K562 (cell line): ENCODE data around the gene NTRK1. TPM values are rescaled to one million over a fixed set of nuclear protein-coding genes. Genes with fewer than 3 reads are reported as not detected.

Source experiments
- C11orf30 ChIP-seq: fragments of 450-650 bp; IDR thresholded peaks from 2 replicates; pipeline ENCODE4 v1.6.1; 2016; ENCODE audit warnings: low read depth, mild to moderate bottlenecking
- KLF16 ChIP-seq: IDR thresholded peaks from 2 replicates; pipeline ENCODE4 v1.6.1; 2016; ENCODE audit warnings: antibody characterized with exemption
- MCM5 ChIP-seq: fragments of 450-650 bp; IDR thresholded peaks from 2 replicates; pipeline ENCODE4 v1.6.1; 2016; ENCODE audit warnings: low read depth
- OTX1 ChIP-seq: fragments of 450-650 bp; formaldehyde crosslinking; IDR thresholded peaks from 2 replicates; pipeline ENCODE4 v1.4.0; 2022; ENCODE audit warnings: mild to moderate bottlenecking
- RBM25 ChIP-seq: fragments of 200-400 bp; formaldehyde crosslinking; IDR thresholded peaks from 2 replicates; pipeline ENCODE4 v1.6.1; 2018; ENCODE audit warnings: low read length, low read depth, moderate library complexity; ENCODE audit not compliant: severe bottlenecking
- RFX5 ChIP-seq: IDR thresholded peaks from 2 replicates; pipeline ENCODE4 v1.6.1; 2011; ENCODE audit warnings: low read depth, mild to moderate bottlenecking, improper control_type of control experiment, low read length
- ZNF253 ChIP-seq: fragments of 250-450 bp; sonication (Bioruptor Pico); conservative IDR thresholded peaks from 2 replicates; pipeline ENCODE4 v1.6.1; 2021; ENCODE audit warnings: mild to moderate bottlenecking
- ZNF316 ChIP-seq: fragments of 450-650 bp; IDR thresholded peaks from 2 replicates; pipeline ENCODE4 v1.6.1; 2016
- ZNF778 ChIP-seq: fragments of 450-650 bp; formaldehyde crosslinking; IDR thresholded peaks from 2 replicates; pipeline ENCODE4 v1.4.0; 2020; ENCODE audit warnings: mild to moderate bottlenecking, moderate library complexity
- ZSCAN32 ChIP-seq: fragments of 450-650 bp; formaldehyde crosslinking; IDR thresholded peaks from 2 replicates; pipeline ENCODE4 v1.4.0; 2020; ENCODE audit warnings: mild to moderate bottlenecking, moderate library complexity
- polyA plus RNA-seq, 8 experiments: library from polyadenylated mRNA; depleted of rRNA in 4 of 8; stranded (reverse) in 5 of 8; unstranded in 3 of 8; fragments of >200 nt; fragmentation: Nextera tagmentation in 2 of 8; fragmentation: Illumina TruSeq in 1 of 8; extraction: Ambion mirVana in 2 of 8; extraction: Trizol in 1 of 8; gene quantifications; 2 replicates each; pipeline versions ENCODE4 v1.2.1 to v1.2.3, GENCODE V29; 2011 to 2014; ENCODE audit warnings: inconsistent platforms in 1 of 8, missing spikeins in 1 of 8
- total RNA-seq, 7 experiments: library from RNA; depleted of rRNA in 6 of 7; stranded (reverse); fragments of >200 nt in 6 of 7; fragmentation: Illumina TruSeq in 2 of 7; extraction: Trizol in 2 of 7; gene quantifications; 2 replicates each; pipeline versions ENCODE4 v1.2.1 to v1.2.3, GENCODE V29; 2011 to 2021; ENCODE audit warnings: low replicate concordance in 1 of 7
- TF ChIP-seq, protein P1 (sequence below): fragments of 450-650 bp; IDR thresholded peaks from 2 replicates; pipeline ENCODE4 v1.7.1; 2018; ENCODE audit warnings: mild to moderate bottlenecking, low read depth; ENCODE audit not compliant: partially characterized antibody
- TF ChIP-seq, protein P2 (sequence below): fragments of 450-650 bp; formaldehyde crosslinking; IDR thresholded peaks from 2 replicates; pipeline ENCODE4 v1.4.0; 2020; ENCODE audit warnings: mild to moderate bottlenecking
- TF ChIP-seq, protein P3 (sequence below): fragments of 250-450 bp; sonication (Bioruptor Pico); IDR thresholded peaks from 2 replicates; pipeline ENCODE4 v1.8.0; 2022; ENCODE audit warnings: moderate library complexity, mild to moderate bottlenecking, inconsistent platforms
- TF ChIP-seq, protein P4 (sequence below): fragments of 450-650 bp; formaldehyde crosslinking; conservative IDR thresholded peaks from 2 replicates; pipeline ENCODE4 v1.4.0; 2022; ENCODE audit warnings: mild to moderate bottlenecking, missing genetic modification characterization
- TF ChIP-seq, protein P5 (sequence below): fragments of 450-650 bp; IDR thresholded peaks from 2 replicates; pipeline ENCODE4 v1.6.1; 2016; ENCODE audit warnings: low read depth

Gene NTRK1
- total and polyA plus RNA-seq, 9 of the 15 experiments (the other 6 are each of a cell fraction or from before 2014, with no cell fraction given) = 0.46 to 30.0 (median 7.9) TPM

DNA sequence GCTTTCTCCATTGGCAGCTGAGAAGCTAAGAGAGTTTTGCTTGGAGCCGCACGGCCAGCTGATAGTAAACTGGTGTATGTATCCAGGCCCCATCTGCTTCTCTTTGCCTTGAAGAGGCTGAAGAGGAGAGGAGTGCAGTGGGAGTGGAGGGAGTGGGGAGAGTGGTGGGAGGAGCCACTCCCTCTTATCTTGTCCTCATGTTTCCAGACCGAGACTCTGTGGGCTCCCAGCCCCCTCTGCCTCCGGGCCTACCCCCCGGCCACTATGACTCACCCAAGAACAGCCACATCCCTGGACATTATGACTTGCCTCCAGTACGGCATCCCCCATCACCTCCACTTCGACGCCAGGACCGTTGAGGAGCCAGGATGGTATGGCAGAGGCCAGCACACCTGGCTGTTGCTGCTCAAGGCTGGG lies 53.8 kb downstream of the NTRK1 start (continued):
- TF ChIP-seq, protein P1, sequence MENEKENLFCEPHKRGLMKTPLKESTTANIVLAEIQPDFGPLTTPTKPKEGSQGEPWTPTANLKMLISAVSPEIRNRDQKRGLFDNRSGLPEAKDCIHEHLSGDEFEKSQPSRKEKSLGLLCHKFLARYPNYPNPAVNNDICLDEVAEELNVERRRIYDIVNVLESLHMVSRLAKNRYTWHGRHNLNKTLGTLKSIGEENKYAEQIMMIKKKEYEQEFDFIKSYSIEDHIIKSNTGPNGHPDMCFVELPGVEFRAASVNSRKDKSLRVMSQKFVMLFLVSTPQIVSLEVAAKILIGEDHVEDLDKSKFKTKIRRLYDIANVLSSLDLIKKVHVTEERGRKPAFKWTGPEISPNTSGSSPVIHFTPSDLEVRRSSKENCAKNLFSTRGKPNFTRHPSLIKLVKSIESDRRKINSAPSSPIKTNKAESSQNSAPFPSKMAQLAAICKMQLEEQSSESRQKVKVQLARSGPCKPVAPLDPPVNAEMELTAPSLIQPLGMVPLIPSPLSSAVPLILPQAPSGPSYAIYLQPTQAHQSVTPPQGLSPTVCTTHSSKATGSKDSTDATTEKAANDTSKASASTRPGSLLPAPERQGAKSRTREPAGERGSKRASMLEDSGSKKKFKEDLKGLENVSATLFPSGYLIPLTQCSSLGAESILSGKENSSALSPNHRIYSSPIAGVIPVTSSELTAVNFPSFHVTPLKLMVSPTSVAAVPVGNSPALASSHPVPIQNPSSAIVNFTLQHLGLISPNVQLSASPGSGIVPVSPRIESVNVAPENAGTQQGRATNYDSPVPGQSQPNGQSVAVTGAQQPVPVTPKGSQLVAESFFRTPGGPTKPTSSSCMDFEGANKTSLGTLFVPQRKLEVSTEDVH = no peak
- TF ChIP-seq ZNF316 (no peak), OTX1 (no peak), KLF16 (0 out of 2 replicates have a peak, but pooled peaks have one; percentile 46), ZNF778 (no peak), RFX5 (no peak), C11orf30 (no peak), ZNF253 (no peak), ZSCAN32 (CRISPR knock-in tag) (no peak), RBM25 (no peak), MCM5 (no peak)
- TF ChIP-seq, protein P2, sequence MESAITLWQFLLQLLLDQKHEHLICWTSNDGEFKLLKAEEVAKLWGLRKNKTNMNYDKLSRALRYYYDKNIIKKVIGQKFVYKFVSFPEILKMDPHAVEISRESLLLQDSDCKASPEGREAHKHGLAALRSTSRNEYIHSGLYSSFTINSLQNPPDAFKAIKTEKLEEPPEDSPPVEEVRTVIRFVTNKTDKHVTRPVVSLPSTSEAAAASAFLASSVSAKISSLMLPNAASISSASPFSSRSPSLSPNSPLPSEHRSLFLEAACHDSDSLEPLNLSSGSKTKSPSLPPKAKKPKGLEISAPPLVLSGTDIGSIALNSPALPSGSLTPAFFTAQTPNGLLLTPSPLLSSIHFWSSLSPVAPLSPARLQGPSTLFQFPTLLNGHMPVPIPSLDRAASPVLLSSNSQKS (CRISPR knock-in tag) = no peak
- TF ChIP-seq, protein P3, sequence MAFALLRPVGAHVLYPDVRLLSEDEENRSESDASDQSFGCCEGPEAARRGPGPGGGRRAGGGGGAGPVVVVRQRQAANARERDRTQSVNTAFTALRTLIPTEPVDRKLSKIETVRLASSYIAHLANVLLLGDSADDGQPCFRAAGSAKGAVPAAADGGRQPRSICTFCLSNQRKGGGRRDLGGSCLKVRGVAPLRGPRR = no peak
- TF ChIP-seq, protein P4, sequence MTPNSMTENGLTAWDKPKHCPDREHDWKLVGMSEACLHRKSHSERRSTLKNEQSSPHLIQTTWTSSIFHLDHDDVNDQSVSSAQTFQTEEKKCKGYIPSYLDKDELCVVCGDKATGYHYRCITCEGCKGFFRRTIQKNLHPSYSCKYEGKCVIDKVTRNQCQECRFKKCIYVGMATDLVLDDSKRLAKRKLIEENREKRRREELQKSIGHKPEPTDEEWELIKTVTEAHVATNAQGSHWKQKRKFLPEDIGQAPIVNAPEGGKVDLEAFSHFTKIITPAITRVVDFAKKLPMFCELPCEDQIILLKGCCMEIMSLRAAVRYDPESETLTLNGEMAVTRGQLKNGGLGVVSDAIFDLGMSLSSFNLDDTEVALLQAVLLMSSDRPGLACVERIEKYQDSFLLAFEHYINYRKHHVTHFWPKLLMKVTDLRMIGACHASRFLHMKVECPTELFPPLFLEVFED (CRISPR knock-in tag) = no peak
- TF ChIP-seq, protein P5, sequence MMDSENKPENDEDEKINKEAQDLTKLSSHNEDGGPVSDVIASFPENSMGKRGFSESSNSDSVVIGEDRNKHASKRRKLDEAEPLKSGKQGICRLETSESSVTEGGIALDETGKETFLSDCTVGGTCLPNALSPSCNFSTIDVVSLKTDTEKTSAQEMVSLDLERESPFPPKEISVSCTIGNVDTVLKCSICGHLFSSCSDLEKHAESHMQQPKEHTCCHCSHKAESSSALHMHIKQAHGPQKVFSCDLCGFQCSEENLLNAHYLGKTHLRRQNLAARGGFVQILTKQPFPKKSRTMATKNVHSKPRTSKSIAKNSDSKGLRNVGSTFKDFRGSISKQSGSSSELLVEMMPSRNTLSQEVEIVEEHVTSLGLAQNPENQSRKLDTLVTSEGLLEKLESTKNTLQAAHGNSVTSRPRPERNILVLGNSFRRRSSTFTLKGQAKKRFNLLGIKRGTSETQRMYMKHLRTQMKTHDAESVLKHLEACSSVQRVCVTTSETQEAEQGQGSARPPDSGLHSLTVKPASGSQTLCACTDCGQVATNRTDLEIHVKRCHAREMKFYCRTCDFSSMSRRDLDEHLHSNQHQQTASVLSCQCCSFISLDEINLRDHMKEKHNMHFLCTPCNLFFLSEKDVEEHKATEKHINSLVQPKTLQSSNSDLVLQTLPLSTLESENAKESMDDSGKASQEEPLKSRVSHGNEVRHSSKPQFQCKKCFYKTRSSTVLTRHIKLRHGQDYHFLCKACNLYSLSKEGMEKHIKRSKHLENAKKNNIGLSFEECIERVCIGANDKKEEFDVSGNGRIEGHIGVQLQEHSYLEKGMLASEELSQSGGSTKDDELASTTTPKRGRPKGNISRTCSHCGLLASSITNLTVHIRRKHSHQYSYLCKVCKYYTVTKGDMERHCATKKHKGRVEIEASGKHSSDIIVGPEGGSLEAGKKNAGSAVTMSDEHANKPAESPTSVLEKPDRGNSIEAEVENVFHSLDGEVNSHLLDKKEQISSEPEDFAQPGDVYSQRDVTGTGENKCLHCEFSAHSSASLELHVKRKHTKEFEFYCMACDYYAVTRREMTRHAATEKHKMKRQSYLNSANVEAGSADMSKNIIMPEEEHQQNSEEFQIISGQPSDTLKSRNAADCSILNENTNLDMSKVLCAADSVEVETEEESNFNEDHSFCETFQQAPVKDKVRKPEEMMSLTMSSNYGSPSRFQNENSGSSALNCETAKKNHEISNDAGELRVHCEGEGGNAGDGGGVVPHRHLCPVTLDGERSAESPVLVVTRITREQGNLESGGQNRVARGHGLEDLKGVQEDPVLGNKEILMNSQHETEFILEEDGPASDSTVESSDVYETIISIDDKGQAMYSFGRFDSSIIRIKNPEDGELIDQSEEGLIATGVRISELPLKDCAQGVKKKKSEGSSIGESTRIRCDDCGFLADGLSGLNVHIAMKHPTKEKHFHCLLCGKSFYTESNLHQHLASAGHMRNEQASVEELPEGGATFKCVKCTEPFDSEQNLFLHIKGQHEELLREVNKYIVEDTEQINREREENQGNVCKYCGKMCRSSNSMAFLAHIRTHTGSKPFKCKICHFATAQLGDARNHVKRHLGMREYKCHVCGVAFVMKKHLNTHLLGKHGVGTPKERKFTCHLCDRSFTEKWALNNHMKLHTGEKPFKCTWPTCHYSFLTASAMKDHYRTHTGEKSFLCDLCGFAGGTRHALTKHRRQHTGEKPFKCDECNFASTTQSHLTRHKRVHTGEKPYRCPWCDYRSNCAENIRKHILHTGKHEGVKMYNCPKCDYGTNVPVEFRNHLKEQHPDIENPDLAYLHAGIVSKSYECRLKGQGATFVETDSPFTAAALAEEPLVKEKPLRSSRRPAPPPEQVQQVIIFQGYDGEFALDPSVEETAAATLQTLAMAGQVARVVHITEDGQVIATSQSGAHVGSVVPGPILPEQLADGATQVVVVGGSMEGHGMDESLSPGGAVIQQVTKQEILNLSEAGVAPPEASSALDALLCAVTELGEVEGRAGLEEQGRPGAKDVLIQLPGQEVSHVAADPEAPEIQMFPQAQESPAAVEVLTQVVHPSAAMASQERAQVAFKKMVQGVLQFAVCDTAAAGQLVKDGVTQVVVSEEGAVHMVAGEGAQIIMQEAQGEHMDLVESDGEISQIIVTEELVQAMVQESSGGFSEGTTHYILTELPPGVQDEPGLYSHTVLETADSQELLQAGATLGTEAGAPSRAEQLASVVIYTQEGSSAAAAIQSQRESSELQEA = no peak
